MM.1S (cell line): ENCODE measurements around the gene XPO1.

ENCODE experiments used
- DNase-seq: peaks from one replicate; pipeline ENCODE4 v3.0.0-alpha.2; 2015
- H2AFZ ChIP-seq: fragments of 300-600 bp; sonication (generic); 2 replicates; pipeline ENCODE4 v1.6.0; 2016; ENCODE audit warnings: antibody characterized with exemption, low read length
- H3F3A ChIP-seq: fragments of 300-600 bp; sonication (generic); 2 replicates; pipeline ENCODE4 v1.6.1; 2016; ENCODE audit warnings: mild to moderate bottlenecking, antibody characterized with exemption, low read length, moderate library complexity, mixed read lengths; ENCODE audit not compliant: insufficient read depth
- H3K27ac ChIP-seq: fragments of 300-600 bp; sonication (generic); 2 replicates; pipeline ENCODE4 v1.5.1; 2016; ENCODE audit warnings: mild to moderate bottlenecking, low read length
- H3K27me3 ChIP-seq: fragments of 300-600 bp; sonication (generic); replicated peaks from 2 replicates; pipeline ENCODE4 v1.6.0; 2016; ENCODE audit warnings: low read length; ENCODE audit not compliant: insufficient read depth
- H3K36me3 ChIP-seq: fragments of 300-600 bp; sonication (generic); replicated peaks from 2 replicates; pipeline ENCODE4 v1.6.1; 2016; ENCODE audit warnings: mild to moderate bottlenecking, low read length, mixed read lengths; ENCODE audit not compliant: insufficient read depth
- H3K4me1 ChIP-seq: fragments of 300-600 bp; sonication (generic); 2 replicates; pipeline ENCODE4 v1.6.1; 2016; ENCODE audit warnings: low read length, mixed read lengths
- H3K4me2 ChIP-seq: fragments of 300-600 bp; sonication (generic); 2 replicates; pipeline ENCODE4 v1.6.0; 2016; ENCODE audit warnings: low read depth, low read length
- H3K4me3 ChIP-seq: fragments of 300-600 bp; sonication (generic); 2 replicates; pipeline ENCODE4 v1.5.1; 2016; ENCODE audit warnings: low read length, mixed read lengths
- H3K79me2 ChIP-seq: fragments of 300-600 bp; sonication (generic); 2 replicates; pipeline ENCODE4 v1.6.1; 2016; ENCODE audit warnings: mixed run types, low read length, mixed read lengths
- H3K9ac ChIP-seq: fragments of 300-600 bp; sonication (generic); 2 replicates; pipeline ENCODE4 v1.6.1; 2016; ENCODE audit warnings: low read length, mixed read lengths
- H3K9me2 ChIP-seq: fragments of 300-600 bp; sonication (generic); replicated peaks from 2 replicates; pipeline ENCODE4 v1.6.1; 2016; ENCODE audit warnings: mild to moderate bottlenecking, low read length, mixed read lengths; ENCODE audit not compliant: insufficient read depth
- H3K9me3 ChIP-seq: fragments of 300-600 bp; sonication (generic); replicated peaks from 2 replicates; pipeline ENCODE4 v1.6.1; 2016; ENCODE audit warnings: mild to moderate bottlenecking, low read length, mixed read lengths; ENCODE audit not compliant: insufficient read depth
- H4K20me1 ChIP-seq: fragments of 300-600 bp; sonication (generic); 2 replicates; pipeline ENCODE4 v1.6.1; 2016; ENCODE audit warnings: mild to moderate bottlenecking, low read length, moderate library complexity, mixed read lengths; ENCODE audit not compliant: insufficient read depth
- CTCF ChIP-seq: fragments of 300-600 bp; sonication (generic); IDR thresholded peaks from 2 replicates; pipeline ENCODE4 v1.5.1; 2016; ENCODE audit warnings: antibody characterized with exemption, low read length, mixed read lengths
- EZH2 ChIP-seq: fragments of 300-600 bp; sonication (generic); optimal IDR thresholded peaks from 2 replicates; pipeline ENCODE3; 2017; ENCODE audit warnings: low read depth, mild to moderate bottlenecking, antibody characterized with exemption, low read length, mixed read lengths
- EZH2phosphoT487 ChIP-seq: fragments of 300-600 bp; sonication (generic); IDR thresholded peaks from 2 replicates; pipeline ENCODE4 v1.6.1; 2018; ENCODE audit warnings: antibody characterized with exemption, low read length

The XPO1 gene

DNA sequence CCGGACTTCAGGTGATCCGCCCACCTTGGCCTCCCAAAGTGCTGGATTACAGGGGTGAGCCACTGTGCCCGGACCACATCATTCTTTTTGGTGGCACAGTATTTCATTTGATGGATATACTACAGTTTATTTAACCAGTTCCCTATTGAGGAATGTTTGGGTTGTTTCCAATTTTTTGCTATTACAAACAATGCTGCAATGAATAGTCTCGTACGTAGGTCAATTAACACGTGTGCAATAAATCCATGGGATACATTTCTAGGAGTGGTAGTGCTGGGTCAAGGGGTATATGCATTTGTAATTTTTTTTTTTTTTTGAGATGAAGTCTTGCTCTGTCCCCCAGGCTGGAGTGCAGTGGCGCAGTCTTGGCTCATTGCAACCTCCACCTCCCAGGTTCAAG lies 28.4 kb upstream of the XPO1 start:
- no peak overlapping the region for H2AFZ ChIP-seq
- no peaks in the 10 kb centered on the region for H3K27me3 ChIP-seq
- no peaks in the 10 kb centered on the region for H3K79me2 ChIP-seq
- H3F3A ChIP-seq = no peaks in the 10 kb centered on the region
- H3K4me3 ChIP-seq = no peak overlapping the region
- no peaks in the 10 kb centered on the region for H3K9me2 ChIP-seq
- TF ChIP-seq EZH2 (no peak), CTCF (no peak), EZH2phosphoT487 (no peak)
- H3K27ac ChIP-seq = no peak overlapping the region
- H3K36me3 ChIP-seq = no peaks in the 10 kb centered on the region
- no peak for DNase-seq
- H3K4me1 ChIP-seq = no peaks in the 10 kb centered on the region
- H3K9me3 ChIP-seq = no peaks in the 10 kb centered on the region
- H3K4me2 ChIP-seq = no peak overlapping the region
- H3K9ac ChIP-seq = no peak overlapping the region
- no peaks in the 10 kb centered on the region for H4K20me1 ChIP-seq

DNA sequence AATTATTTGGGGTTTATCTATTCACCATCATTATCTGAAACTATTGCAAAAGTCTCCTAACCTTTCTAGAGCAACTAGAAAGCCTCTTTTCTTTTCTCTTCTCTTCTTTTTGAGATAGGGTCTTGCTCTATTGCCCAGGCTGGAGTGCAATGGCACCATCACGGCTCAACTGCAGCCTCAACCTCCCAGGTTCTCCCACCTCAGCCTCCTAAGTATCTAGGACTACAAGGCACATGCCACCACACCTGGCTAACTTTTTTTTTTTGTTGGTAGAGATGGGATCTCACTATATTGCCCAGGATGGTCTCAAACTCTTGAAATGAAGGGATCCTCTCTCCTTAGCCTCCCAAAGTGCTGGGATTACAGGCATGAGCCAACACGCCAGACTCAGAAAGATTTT lies 24.5 kb upstream of the XPO1 start:
- Histone ChIP-seq H3K9me2 (no peaks in the 10 kb centered on the region), H3K4me2 (no peak overlapping the region), H3K9ac (no peak overlapping the region), H3K27ac (no peak overlapping the region), H3K4me1 (no peaks in the 10 kb centered on the region), H2AFZ (no peak overlapping the region), H3K36me3 (no peaks in the 10 kb centered on the region), H3K79me2 (no peaks in the 10 kb centered on the region), H3K9me3 (no peaks in the 10 kb centered on the region), H3K4me3 (no peak overlapping the region), H3F3A (no peaks in the 10 kb centered on the region), H4K20me1 (no peaks in the 10 kb centered on the region), H3K27me3 (no peaks in the 10 kb centered on the region)
- no peak for TF ChIP-seq CTCF
- TF ChIP-seq EZH2phosphoT487 = no peak
- no peak for TF ChIP-seq EZH2
- DNase-seq = no peak

GRCh38 chr2:61558160-61558559 lies 20.0 kb upstream of the XPO1 start:
- no peaks in the 10 kb centered on the region for H3K9me2 ChIP-seq
- no peaks in the 10 kb centered on the region for H4K20me1 ChIP-seq
- no peaks in the 10 kb centered on the region for H3K79me2 ChIP-seq
- no peak overlapping the region for H3K9ac ChIP-seq
- no peak for DNase-seq
- H3K4me1 ChIP-seq = no peaks in the 10 kb centered on the region
- H3K4me2 ChIP-seq = no peak overlapping the region
- H3K27me3 ChIP-seq = no peaks in the 10 kb centered on the region
- H2AFZ ChIP-seq = no peak overlapping the region
- H3K4me3 ChIP-seq = no peak overlapping the region
- no peaks in the 10 kb centered on the region for H3K9me3 ChIP-seq
- H3K36me3 ChIP-seq = no peaks in the 10 kb centered on the region
- no peak for TF ChIP-seq CTCF
- TF ChIP-seq EZH2 = no peak
- H3F3A ChIP-seq = no peaks in the 10 kb centered on the region
- H3K27ac ChIP-seq = no peak overlapping the region

DNA sequence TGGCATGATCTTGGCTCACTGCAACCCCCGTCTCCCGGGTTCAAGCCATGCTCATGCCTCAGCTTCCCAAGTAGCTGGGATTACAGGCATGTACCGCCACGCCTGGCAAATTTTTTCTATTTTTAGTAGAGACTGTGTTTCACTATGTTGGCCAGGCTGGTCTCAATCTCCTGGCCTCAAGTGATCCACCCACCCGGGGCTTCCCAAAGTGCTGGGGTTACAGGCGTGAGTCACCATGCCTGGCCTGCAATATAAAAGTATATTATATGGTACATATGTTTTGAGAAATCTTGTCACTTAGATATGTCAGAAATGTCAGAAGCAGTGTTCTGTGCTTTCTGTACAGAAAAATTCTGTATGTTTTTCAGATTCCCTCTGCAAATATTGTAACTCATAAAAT lies 19.2 kb upstream of the XPO1 start:
- no peak for DNase-seq
- H3K27ac ChIP-seq = no peak overlapping the region
- H3K9ac ChIP-seq = no peak overlapping the region
- no peaks in the 10 kb centered on the region for H3K79me2 ChIP-seq
- no peaks in the 10 kb centered on the region for H3K27me3 ChIP-seq
- no peaks in the 10 kb centered on the region for H3K9me3 ChIP-seq
- no peak overlapping the region for H3K4me2 ChIP-seq
- H3K36me3 ChIP-seq = no peaks in the 10 kb centered on the region
- no peak overlapping the region for H3K4me3 ChIP-seq
- H4K20me1 ChIP-seq = no peaks in the 10 kb centered on the region
- H2AFZ ChIP-seq = no peak overlapping the region
- no peak for TF ChIP-seq CTCF
- no peak for TF ChIP-seq EZH2phosphoT487
- TF ChIP-seq EZH2 = no peak
- no peaks in the 10 kb centered on the region for H3K4me1 ChIP-seq
- no peaks in the 10 kb centered on the region for H3F3A ChIP-seq
- H3K9me2 ChIP-seq = no peaks in the 10 kb centered on the region
